Pancreas (tissue), 10 donors: ENCODE data around the gene TP63. TPM values are rescaled to one million over a fixed set of nuclear protein-coding genes. Genes with fewer than 3 reads are reported as not detected.
"Not testable (repeated sequence)": the region's sequence is repeated elsewhere in the genome, so short reads cannot be mapped to it uniquely, and the experiment has no call there.

Experiments
- ATAC-seq, 4 donors: fragments of 200-7000 bp; cut with Tn5 transposase; one replicate each; pipeline versions ENCODE4 v1.8.0 to v1.9.1; 2020; ENCODE audit warnings: mild to moderate bottlenecking in 4 of 4, moderate library complexity in 4 of 4
- DNase-seq, 6 donors: peaks; one replicate each; pipeline ENCODE4 v3.0.0-alpha.2; 2020
- FAIRE-seq: peaks from 2 replicates; lab custom pipeline; 2012; peaks lifted over from hg19 to GRCh38; lab: Jason Lieb, UNC
- H3K27ac ChIP-seq, 4 donors: fragments of 200-600 bp; sonication (generic); 1 replicate in 3 of 4; 2 replicates in 1 of 4; pipeline versions ENCODE4 v1.5.0 to v1.8.0; 2020
- H3K27me3 ChIP-seq, 4 donors: fragments of 200-600 bp; one replicate each; pipeline ENCODE4 v1.8.0; 2021
- H3K36me3 ChIP-seq, 3 donors: fragments of 200-600 bp; sonication (generic) in 1 of 3; one replicate each; pipeline versions ENCODE4 v1.5.0 to v1.8.0; 2020 to 2021
- H3K4me1 ChIP-seq, 3 donors: fragments of 200-600 bp; one replicate each; pipeline ENCODE4 v1.8.0; 2021
- H3K4me3 ChIP-seq, 4 donors: fragments of 200-600 bp; sonication (generic) in 2 of 4; one replicate each; pipeline versions ENCODE4 v1.5.0 to v1.8.0; 2020 to 2021
- H3K9me3 ChIP-seq, 4 donors: fragments of 200-600 bp; one replicate each; pipeline ENCODE4 v1.8.0; 2021
- CTCF ChIP-seq, 4 donors: fragments of 200-600 bp; sonication (generic) in 3 of 4; IDR thresholded peaks; one replicate each; pipeline versions ENCODE4 v1.5.0 to v1.8.0; 2021; ENCODE audit warnings: antibody characterized with exemption in 4 of 4
- WGBS, 2 donors: extraction: QIAGEN DNeasy Blood & Tissue Kit; methylation state at CpG; one replicate each; pipeline ENCODE4 v1.1.7; 2013; 5-methylcytosine and 5-hydroxymethylcytosine counted together
- intact Hi-C, 3 donors: fragments of 100-400 bp; cut with DNase I; formaldehyde crosslinking; loops; one replicate each; pipeline versions ENCODE4 v1.11.1 to v1.14.2; 2022
- polyA plus RNA-seq, 2 donors: library from polyadenylated mRNA; stranded (reverse); fragments of 200-250 nt; gene quantifications; one replicate each; pipeline ENCODE4 v1.2.3, GENCODE V29; 2013
- total RNA-seq, 6 donors: library from RNA; stranded (reverse); fragmentation: NEBNext Ultra II Directional in 4 of 6; extraction: Animal tissue kit (Norgen Biotek cat#: 25700) in 4 of 6; gene quantifications; one replicate each; pipeline versions ENCODE4 v1.2.1 to v1.2.4, GENCODE V29; 2021 to 2023
- donor health status: healthy with polysubstance abuse.
- donor health status: DM: no; HTN: no; CAD: no; lungs with moderate emphysema.
- donor health status: DM: no; HTN: no; CAD: no.
- donor health status: control.
- donor health status: control.
- donor health status: Bipolar disorder and iron deficiency.
- donor health status: DM: yes; HTN: yes; CAD: no.
- donor health status: DM: no; HTN: no; CAD: no.
- donor health status: DM: no; HTN: no; CAD: no.
- donor health status: DM: yes; HTN: yes; CAD: no.

The TP63 gene
- total and polyA plus RNA-seq, 8 donors, result 0.02 to 0.47 (median 0.06) TPM; not detected in 3

- Histone ChIP-seq H3K9me3 (no peaks in the 10 kb centered on the region), H3K4me3 (no peak overlapping the region), H3K4me1 (no peaks in the 10 kb centered on the region), H3K27me3 (no peaks in the 10 kb centered on the region), H3K27ac (no peak overlapping the region), H3K36me3 (no peaks in the 10 kb centered on the region)
- DNase-seq (no peak), ATAC-seq (no peak), FAIRE-seq (no peak)
- TF ChIP-seq CTCF (IDR thresholded peaks at IDR 0.05), result no peak
- 66 to 73% methylated on average over 1 of the region's 1 CpG for WGBS, 2 donors
- intact Hi-C loops, result no loop called here
Observed at GRCh38 chr3:189664311-189664710, 33.1 kb downstream of the TP63 start.

GRCh38 chr3:189672346-189672745 is 41.2 kb downstream of the TP63 start:
- H3K4me3 ChIP-seq, H3K27ac ChIP-seq, ATAC-seq, H3K9me3 ChIP-seq, H3K27me3 ChIP-seq, intact Hi-C loops, FAIRE-seq, H3K36me3 ChIP-seq, DNase-seq, H3K4me1 ChIP-seq: not testable (repeated sequence)
- WGBS, 2 donors, result 75 to 82% methylated on average over 3 of the region's 3 CpGs

GRCh38 chr3:189673535-189673934 is 42.3 kb downstream of the TP63 start:
- no peak for TF ChIP-seq CTCF (IDR thresholded peaks at IDR 0.05)

GRCh38 chr3:189674249-189674913 is 43.2 kb downstream of the TP63 start:
- ATAC-seq (no peak), FAIRE-seq (no peak), DNase-seq (no peak)
- TF ChIP-seq CTCF (IDR thresholded peaks at IDR 0.05), result no peak
- Histone ChIP-seq H3K36me3 (no peaks in the 10 kb centered on the region), H3K4me1 (no peaks in the 10 kb centered on the region), H3K9me3 (no peaks in the 10 kb centered on the region), H3K4me3 (no peak overlapping the region), H3K27ac (no peak overlapping the region), H3K27me3 (peaks cover 0 to 3% (median 0%) of the 10 kb centered on the region in 4 donors)
- intact Hi-C loops, result no loop called here
- 45 to 59% methylated on average over 6 of the region's 6 CpGs for WGBS, 2 donors

More at GRCh38 chr3:189673535-189673934, 42.3 kb downstream of the TP63 start:
- ATAC-seq (no peak), FAIRE-seq (no peak), DNase-seq (no peak)
- Histone ChIP-seq H3K36me3 (no peaks in the 10 kb centered on the region), H3K4me1 (no peaks in the 10 kb centered on the region), H3K9me3 (no peaks in the 10 kb centered on the region), H3K27me3 (peaks cover 0 to 3% (median 0%) of the 10 kb centered on the region in 4 donors), H3K4me3 (no peak overlapping the region), H3K27ac (no peak overlapping the region)
- intact Hi-C loops, result no loop called here
- WGBS, 2 donors, result 25 to 41% methylated on average over 2 of the region's 2 CpGs

GRCh38 chr3:189677667-189678066 is 46.5 kb downstream of the TP63 start:
- no peaks in the 10 kb centered on the region for H3K4me1 ChIP-seq
- no peak overlapping the region for H3K4me3 ChIP-seq
- no peak for ATAC-seq
- FAIRE-seq, result no peak
- DNase-seq, result no peak
- WGBS, 2 donors, result 49 to 58% methylated on average over 4 of the region's 4 CpGs
- no peaks in the 10 kb centered on the region for H3K27me3 ChIP-seq
- intact Hi-C loops, result no loop called here
- H3K27ac ChIP-seq, result no peak overlapping the region
- TF ChIP-seq CTCF (IDR thresholded peaks at IDR 0.05), result no peak
- no peaks in the 10 kb centered on the region for H3K36me3 ChIP-seq
- no peaks in the 10 kb centered on the region for H3K9me3 ChIP-seq
